ENCODE results near the gene ELOVL6. TPM values are rescaled to one million over a fixed set of nuclear protein-coding genes. Genes with fewer than 3 reads are reported as not detected.

ELOVL6 gene
- total RNA-seq, 2 donors from 2014 or later, result 43.7 to 66.3 TPM

DNA sequence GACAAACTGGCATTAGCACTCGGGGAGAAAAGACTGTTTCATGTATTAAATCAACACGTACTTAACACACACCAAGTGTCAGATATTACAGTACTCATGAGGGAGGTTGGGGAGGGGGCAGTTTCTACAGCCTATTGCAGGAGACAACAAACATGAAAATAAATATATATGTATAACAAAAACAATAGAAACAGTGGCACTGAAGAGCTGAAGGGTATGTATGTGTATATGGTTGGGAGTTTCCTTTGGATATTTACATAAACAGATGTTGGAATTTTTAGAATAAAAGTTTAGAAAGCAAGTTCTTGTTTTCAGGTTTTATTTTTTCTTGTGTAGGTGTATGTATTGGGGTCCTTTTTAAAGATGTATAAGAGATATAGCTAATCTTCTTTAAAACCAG is 133.5 kb downstream of the ELOVL6 start:
- Histone ChIP-seq H3K4me3 (no peak overlapping the region), H3K4me1 (no peaks in the 10 kb centered on the region), H3K9me3 (no peaks in the 10 kb centered on the region), H3K27ac (no peak overlapping the region), H3K27me3 (no peaks in the 10 kb centered on the region), H3K9ac (ENCODE audit: low read depth in 2 of 2, low read length in 2 of 2) (no peak overlapping the region), H3K36me3 (no peaks in the 10 kb centered on the region)
- TF ChIP-seq, protein P1, sequence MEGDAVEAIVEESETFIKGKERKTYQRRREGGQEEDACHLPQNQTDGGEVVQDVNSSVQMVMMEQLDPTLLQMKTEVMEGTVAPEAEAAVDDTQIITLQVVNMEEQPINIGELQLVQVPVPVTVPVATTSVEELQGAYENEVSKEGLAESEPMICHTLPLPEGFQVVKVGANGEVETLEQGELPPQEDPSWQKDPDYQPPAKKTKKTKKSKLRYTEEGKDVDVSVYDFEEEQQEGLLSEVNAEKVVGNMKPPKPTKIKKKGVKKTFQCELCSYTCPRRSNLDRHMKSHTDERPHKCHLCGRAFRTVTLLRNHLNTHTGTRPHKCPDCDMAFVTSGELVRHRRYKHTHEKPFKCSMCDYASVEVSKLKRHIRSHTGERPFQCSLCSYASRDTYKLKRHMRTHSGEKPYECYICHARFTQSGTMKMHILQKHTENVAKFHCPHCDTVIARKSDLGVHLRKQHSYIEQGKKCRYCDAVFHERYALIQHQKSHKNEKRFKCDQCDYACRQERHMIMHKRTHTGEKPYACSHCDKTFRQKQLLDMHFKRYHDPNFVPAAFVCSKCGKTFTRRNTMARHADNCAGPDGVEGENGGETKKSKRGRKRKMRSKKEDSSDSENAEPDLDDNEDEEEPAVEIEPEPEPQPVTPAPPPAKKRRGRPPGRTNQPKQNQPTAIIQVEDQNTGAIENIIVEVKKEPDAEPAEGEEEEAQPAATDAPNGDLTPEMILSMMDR (IDR thresholded peaks at IDR 0.05), result no peak
- no peak for DNase-seq
- intact Hi-C loops (cut with DNase I), result loop anchor here (5.0 kb wide), 1 partner anchor 137 kb away; no protein-coding TSS in a partner anchor

DNA sequence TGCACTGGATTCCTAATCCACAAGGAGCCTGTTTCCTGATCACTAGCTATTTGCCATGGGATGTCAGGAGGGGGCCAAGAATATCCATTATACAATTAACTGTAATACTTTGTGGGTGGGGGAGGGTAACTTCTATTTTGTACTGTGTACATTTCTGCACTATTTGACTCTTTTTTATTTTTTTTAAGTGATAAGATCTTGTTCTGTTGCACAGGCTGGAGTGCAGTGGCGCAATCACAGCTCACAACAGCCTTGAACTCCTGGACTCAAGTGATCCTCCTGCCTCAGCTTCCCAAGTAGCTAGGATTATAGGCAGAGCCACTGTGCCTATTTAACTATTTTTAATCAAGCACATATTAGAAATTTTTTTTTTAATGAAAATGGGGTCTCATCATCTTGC is 134.1 kb downstream of the ELOVL6 start:
- Histone ChIP-seq H3K4me1 (no peaks in the 10 kb centered on the region), H3K4me3 (no peak overlapping the region), H3K36me3 (no peaks in the 10 kb centered on the region), H3K27ac (no peak overlapping the region), H3K27me3 (no peaks in the 10 kb centered on the region), H3K9me3 (no peaks in the 10 kb centered on the region), H3K9ac (ENCODE audit: low read depth in 2 of 2, low read length in 2 of 2) (no peak overlapping the region)
- TF ChIP-seq, protein P1 (IDR thresholded peaks at IDR 0.05), result no peak
- intact Hi-C loops (cut with DNase I), result loop anchor here (5.0 kb wide), 1 partner anchor 138 kb away; no protein-coding TSS in a partner anchor
- no peak for DNase-seq

DNA sequence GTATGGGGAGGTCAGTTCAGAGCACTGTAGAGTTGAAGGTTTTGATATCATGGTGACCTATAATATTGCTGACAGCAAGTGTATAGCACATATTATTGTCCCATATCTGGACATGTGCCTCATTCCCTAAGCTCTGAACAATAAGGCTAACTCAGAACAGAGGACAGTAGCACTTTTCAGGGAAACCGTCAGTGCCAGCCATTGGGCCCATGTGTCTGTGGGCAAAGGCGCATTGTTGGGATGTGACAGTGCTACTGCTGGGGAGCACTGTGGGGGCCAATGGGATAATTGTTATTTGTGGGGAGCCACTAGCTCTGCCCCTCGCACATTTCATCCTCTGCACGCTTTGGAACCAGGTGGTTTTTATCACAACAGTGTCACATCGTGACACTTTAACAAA is 136.2 kb downstream of the ELOVL6 start:
- Histone ChIP-seq H3K36me3 (no peaks in the 10 kb centered on the region), H3K27ac (no peak overlapping the region), H3K9ac (ENCODE audit: low read depth in 2 of 2, low read length in 2 of 2) (no peak overlapping the region), H3K4me3 (no peak overlapping the region), H3K27me3 (no peaks in the 10 kb centered on the region), H3K4me1 (no peaks in the 10 kb centered on the region), H3K9me3 (no peaks in the 10 kb centered on the region)
- intact Hi-C loops (cut with DNase I), result loop anchor here (5.0 kb wide), 1 partner anchor 140 kb away; no protein-coding TSS in a partner anchor
- no peak for DNase-seq
- TF ChIP-seq, protein P1 (IDR thresholded peaks at IDR 0.05), result no peak

DNA sequence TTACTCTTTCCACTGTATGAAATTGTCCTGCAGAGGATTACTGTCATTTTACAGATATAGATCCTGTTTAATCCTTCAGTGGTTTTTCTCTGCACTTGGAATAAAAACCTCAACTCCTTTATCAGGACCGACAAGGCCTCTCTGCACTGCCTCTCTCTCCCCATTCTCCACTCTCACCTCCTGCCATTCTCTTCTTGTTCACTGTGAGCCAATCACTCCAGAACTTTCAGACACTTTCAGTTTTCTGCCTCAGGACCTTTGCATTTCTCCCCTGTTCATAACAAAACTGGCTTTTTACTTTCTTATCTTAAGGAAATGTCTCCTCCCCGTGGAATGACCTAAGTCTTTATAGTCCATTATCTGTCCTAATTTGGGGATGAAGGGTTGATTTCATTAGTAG is 137.3 kb downstream of the ELOVL6 start:
- no peak overlapping the region for H3K9ac ChIP-seq (ENCODE audit: low read depth in 2 of 2, low read length in 2 of 2)
- H3K4me1 ChIP-seq, result no peaks in the 10 kb centered on the region
- TF ChIP-seq, protein P1 (IDR thresholded peaks at IDR 0.05), result no peak
- no peaks in the 10 kb centered on the region for H3K36me3 ChIP-seq
- H3K27me3 ChIP-seq, result no peaks in the 10 kb centered on the region
- intact Hi-C loops (cut with DNase I), result loop anchor here (5.0 kb wide), 1 partner anchor 141 kb away; no protein-coding TSS in a partner anchor
- no peak for DNase-seq
- H3K9me3 ChIP-seq, result no peaks in the 10 kb centered on the region
- H3K4me3 ChIP-seq, result no peak overlapping the region
- no peak overlapping the region for H3K27ac ChIP-seq

DNA sequence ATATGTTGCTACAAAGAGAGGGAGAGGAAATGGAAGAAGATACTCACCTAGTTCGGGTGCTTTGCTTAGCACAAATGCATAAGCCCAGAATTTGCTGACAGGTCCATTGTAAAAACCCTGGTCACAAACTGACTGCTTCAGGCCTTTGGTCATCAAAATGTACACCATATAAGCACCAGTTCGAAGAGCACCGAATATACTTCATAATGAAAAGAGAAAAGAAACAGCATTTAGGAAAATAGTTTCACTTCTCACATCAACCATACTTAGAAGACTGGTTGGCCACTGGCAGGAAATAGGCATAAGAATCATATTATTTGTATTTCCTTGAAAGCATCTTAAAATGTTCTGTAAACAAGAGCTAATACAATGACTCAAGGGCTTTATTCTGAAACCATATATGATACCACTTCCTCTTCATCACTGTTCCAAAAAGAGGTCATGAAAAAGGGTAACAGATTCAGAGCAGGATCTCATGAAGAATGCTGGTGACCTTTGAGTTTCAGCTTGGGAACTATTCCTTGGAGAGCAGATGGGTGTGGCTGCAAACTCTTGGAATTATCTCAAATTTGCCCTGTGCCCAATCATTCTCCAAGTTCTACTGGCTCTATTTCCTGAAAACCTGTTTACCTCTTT is 138.7 kb downstream of the ELOVL6 start:
- Histone ChIP-seq H3K27ac (peak overlapping the region; percentile 49), H3K27me3 (no peaks in the 10 kb centered on the region), H3K4me1 (no peaks in the 10 kb centered on the region), H3K9ac (ENCODE audit: low read depth in 2 of 2, low read length in 2 of 2) (no peak overlapping the region), H3K4me3 (no peak overlapping the region), H3K36me3 (no peaks in the 10 kb centered on the region), H3K9me3 (no peaks in the 10 kb centered on the region)
- intact Hi-C loops (cut with DNase I), result loop anchor here (5.0 kb wide), 1 partner anchor 143 kb away; no protein-coding TSS in a partner anchor
- DNase-seq, result peak; percentile 59
- TF ChIP-seq, protein P1 (IDR thresholded peaks at IDR 0.05), result no peak
